Femur (tissue), 1 donor: ENCODE data around the gene TNC.
A peak's percentile ranks its signal among the peaks of the same experiment; 100 is the strongest.

Source experiments
- DNase-seq: peaks from one replicate; pipeline ENCODE4 v3.0.0-alpha.2; 2017

The TNC gene

DNA sequence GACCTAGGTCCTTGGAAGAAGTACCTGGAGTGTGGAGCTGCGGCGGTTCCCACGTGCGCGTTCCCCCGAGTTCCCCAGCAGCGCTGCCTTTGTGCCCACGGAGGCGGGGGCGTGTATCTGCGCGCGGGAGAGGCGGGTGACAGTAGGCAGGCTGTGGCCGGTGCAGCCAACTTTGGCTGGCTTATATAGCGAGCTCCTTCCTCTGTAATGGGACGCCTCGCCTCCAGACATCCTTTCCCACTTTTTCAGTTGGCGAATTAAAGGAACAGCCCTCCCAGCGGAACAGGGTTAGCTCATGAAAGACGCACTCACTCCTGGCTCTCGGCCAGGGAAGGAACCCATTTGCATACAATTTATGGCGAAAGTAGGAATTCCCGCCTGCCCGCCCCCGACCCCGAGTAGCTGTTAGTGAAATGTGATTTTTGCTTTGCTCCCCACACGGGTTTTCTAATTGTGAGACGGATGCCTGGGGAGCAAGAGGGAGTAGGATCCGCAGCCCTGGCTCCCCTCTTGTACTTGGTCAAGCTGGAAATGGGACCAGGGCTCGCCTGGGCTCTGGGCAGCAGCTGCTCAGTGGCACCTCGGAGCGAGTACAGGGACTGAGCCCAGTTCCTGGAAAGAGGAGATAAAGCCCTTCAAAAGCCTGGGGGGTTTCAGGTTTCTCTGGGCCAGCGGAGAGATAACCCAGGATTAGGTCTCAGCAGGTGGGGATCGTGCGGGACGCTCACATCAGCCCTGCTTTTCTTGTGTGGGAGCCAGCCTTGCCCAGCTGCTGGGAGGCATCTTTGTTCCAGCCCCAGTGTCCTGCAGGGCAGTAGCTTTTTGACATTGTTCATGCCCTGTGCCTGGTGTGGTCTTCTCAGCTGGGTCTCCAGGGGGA, at the start of gene TNC:
Gene TNC, minus strand, starts transcription at position 159 of the 880 bp plus-strand sequence. CDS start 27,139 bp downstream, outside the sequence.
- DNase-seq = peak; percentile 90

- DNase-seq = no peak
Measured at GRCh38 chr9:115167175-115167574, 49.2 kb upstream of the TNC start.

- no peak for DNase-seq
Measured at GRCh38 chr9:115165233-115165632, 47.3 kb upstream of the TNC start.

DNA sequence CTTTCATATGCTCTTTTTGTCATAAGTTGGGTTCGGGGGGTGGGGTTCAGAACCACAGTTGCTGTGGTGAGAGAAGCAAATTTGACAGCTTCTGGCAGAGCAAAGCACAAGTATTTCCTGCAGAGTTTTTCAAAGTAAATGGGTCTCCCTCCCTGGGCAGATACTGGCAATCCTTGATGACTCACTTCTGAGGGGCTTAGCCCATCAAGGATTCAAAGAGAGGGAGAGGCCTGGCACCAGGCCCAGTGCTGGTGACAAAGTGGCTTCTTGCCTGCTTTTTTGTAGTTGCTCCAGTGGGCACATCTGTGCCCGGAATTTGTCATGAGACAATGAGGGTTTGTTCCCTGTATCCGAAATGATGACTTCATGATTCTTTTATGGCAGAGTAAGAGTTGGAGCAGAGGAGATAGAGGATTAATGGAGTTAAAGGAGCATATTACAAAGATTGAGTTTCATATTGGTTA, 46.6 kb upstream of the TNC start:
- DNase-seq = peak; percentile 77

GRCh38 chr9:115162946-115163345, 45.0 kb upstream of the TNC start:
- DNase-seq = no peak

DNA sequence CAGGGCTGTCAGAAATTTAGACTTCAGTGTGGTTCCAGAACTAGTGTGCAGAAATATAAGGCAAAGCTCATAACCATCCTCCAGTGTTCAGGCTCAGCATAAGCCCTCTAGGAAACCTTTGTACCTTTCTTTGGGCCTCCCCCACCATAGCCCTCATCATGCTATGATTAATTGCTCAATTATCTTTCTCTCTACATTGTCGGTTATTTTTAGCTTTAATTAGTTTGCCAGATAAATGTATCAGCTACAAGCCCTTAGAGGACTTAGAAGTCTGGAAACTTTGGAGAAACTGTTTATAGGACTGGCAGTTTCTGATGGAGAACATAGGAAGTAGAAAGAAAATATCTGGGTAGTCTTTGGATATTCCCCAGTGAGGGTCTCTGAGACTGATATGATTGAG, 43.5 kb upstream of the TNC start:
- no peak for DNase-seq

DNA sequence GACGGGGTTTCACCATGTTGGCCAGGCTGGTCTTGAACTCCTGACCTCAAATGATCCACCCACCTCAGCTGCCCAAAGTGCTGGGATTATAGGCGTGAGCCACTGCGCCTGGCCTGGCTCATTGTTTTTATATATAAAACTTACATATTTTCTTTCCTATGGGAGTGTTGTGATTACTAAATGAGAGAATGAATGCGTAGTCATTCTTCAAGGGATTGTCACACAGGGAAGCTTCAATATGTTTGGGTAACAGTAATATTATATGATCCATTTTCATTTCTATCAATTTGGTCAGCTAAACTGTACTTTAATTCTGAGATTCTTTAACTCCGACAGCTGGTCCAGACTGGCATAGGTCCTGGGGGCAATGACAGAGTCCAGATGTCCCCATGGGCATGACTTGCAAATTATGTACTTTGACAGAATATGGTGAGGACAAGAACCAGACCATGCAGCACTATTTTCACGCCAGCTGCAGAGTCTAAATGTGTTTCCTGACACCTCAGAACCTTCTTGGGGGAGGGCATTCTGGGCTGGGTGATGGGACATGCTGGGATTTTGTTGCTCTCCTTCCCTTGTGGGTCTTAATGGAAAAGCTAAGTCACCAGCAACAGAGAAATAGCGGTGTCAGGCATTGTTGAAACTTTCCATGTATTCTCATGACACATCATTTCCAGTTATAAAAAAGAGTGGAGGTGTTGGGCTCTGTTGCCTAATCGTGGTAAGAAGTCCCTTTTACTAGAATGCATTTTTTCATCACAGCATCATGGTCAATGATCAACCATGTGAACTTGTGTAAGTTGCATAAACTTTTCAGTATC, 40.9 kb upstream of the TNC start:
- DNase-seq = peak; percentile 24

DNA sequence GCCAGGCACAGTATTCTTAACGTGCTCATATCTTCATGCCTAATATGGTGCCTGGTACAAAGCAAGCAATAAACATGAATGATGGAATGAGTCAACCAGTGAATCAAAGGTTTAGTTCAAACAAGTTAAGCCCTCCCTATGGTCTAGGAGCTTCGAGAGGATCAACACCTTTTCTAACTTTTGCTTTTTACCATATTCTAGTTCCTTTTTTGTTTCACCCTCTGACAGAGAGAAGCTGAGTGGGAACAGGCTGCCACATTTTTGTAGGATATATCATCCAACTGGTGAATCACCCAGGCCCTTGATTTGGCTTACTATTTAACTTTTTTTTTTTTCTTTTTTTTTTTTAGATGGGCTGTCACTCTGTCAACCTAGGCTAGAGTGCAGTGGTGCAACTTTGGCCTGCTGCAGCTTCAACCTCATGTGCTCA, 39.3 kb upstream of the TNC start:
- DNase-seq = no peak

DNA sequence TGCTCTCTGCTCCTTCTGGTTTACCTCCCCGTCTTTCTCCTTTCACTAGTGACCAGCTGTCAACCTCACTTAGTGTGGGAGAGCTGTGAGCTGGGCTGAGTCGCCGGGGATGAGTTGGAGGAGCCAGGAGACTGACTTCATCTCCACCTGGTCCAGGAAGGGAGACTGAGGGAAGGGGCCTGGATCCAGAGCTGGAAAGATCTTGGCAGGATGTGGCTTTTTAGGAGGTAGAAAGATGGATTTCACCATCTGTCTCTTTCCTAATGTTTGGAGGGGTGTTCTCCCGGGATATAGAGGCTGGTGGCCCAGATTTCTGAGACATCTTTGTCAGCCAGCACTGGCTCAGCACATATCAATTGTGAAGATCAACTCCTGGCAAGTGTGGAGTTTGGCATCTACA, 37.1 kb upstream of the TNC start:
- DNase-seq = no peak

DNA sequence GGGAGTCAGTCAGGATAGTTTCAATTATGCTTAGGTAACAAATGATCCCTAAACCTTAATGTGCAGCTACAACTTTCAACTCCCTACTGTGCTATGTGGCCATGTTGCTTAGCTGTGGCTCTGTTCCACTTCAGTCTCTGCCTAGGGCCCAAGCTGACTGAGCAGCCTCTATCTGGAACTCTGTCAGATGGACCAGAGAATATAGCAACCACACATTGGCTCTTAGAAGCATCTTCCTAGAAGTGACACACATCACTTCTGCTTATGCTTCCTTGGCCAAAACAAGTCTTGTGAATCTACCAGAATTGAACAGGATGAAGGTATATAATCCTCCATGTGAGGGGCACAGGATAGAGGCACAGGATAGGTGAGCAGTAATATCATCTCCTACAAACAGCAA, 36.7 kb upstream of the TNC start:
- DNase-seq = no peak

DNA sequence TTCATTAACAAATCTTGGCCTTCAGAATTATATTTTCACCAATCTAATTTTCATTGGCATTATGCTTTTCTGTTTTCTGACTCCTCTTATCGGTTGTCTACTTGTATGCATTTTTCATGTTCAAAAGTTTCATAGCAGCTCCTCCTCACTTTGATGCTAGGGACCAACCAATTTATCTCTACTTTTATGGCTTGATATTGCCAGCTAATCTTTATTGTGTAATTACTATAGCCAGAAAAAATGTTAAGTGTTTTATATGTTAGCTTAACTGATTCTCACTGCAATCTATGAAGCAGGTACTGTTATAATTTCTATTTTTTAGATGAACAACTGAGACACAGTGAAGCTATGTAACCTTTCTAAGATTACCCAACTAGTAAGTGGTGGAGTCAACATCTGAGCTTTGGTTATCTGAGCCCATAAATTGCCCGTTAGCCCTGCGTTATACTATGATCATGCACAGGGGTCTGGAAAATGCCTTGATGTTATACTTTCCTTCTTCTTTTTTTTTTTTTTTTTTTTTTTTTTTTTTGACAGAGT, 34.4 kb upstream of the TNC start:
- no peak for DNase-seq

GRCh38 chr9:115148721-115149120, 30.8 kb upstream of the TNC start:
- no peak for DNase-seq

DNA sequence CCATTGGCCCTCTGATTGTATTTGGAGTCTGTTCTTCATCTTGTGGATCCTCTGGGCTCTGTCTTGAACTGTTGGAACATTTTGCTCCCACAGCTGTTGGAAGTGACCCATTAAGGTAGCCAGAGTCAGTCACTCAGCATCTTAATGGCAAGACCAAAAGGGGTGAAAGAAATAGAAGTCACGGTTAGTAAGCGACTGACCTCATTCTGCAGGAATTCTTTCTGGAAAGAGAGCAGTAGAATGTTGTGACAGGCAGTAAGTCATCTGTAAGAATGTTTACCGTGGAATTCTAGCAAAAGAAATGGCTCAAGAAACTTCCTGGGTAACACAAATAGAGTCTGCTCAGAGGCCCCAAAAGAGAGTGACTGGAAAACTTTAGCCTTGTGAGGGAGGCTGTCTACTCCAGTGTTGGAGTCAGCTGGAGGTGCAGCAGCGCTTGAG, 28.6 kb upstream of the TNC start:
- DNase-seq = no peak

- no peak for DNase-seq
Measured at GRCh38 chr9:115144706-115145105, 26.7 kb upstream of the TNC start.

DNA sequence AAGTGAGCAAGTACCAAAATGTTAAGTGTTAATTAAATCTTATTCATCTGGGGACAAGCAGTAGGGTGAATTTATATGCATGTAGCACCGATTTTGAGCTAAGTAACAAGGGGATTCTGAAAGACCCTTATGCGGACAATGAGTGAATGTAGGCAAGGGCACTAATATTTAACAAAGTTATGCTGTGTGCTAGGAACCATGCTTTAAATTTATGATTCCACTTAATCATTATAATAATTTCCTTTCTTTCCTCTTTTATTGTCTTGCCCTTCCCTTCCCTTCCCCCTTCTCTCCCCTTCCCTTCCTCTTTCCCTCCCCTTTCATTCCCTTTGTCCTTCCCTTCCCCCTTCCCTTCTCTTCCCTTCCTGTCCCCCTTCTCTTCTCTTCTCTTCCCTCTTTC, 25.7 kb upstream of the TNC start:
- no peak for DNase-seq

GRCh38 chr9:115142517-115143270, 24.7 kb upstream of the TNC start:
- DNase-seq = no peak

GRCh38 chr9:115142090-115142489, 24.1 kb upstream of the TNC start:
- DNase-seq = no peak

DNA sequence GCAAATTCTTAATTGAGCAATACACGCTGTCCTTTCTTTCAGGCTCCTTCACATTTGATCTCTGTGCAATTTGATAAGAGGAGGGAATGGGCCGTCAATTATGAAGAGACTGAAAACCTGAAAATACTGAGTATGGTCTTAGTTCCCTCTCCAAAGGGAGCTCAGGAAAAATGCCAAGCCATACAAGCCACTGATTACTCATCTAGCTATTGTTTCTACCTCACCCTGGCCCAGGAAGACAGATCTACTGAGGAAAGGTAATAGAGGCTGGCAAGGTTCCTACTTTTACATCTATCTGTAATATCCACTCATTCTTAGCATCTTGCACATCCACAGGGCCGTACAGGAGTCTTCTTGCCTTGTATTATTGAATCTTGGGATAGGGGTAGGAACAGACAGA, 23.7 kb upstream of the TNC start:
- no peak for DNase-seq

GRCh38 chr9:115138151-115138550, 20.2 kb upstream of the TNC start:
- no peak for DNase-seq

DNA sequence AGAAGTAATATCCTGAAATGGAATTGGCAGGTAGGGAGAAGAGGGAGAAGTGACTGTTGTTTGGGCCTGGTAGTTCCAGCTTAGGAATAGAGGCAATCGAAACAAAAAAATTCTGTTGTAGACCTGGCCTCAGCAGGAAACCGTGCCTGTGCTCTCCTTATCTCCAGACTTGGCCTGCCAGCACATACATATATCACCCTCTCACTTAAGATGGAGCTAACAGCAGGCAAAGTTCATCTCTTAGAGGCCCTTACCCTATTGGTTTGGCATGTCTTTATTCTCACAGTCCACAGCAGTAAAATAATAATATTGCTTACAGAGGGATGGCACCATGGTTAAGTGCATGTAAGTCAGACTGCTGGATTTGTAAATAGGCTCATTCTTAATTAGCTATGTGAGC, 19.6 kb upstream of the TNC start:
- DNase-seq = no peak

GRCh38 chr9:115135821-115136778, 18.1 kb upstream of the TNC start:
- DNase-seq = peak; percentile 46

DNA sequence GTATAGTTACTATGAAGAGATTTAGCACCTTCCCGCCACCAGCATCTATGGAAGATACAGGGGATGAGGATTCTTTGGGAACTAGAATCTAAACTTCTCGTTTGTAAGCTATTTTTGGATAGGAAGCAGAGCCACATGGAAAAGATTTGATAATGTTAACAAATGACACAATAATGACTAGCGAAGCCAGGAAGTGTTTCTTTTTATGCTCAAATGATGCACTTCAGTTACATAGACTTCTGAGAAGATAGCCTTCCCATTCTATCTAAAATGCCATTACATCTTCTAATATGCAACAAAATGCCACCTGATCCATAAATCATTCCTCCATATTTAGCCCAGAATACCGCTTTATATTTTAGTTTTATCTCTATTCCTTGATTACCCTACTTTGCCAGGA, 17.0 kb upstream of the TNC start:
- no peak for DNase-seq
